Pancreas (tissue), 10 donors: ENCODE results near the gene TRPV4. TPM values are rescaled to one million over a fixed set of nuclear protein-coding genes. Genes with fewer than 3 reads are reported as not detected.
A peak's percentile ranks its signal among the peaks of the same experiment; 100 is the strongest.

Experiments
- ATAC-seq, 4 donors: fragments of 200-7000 bp; cut with Tn5 transposase; one replicate each; pipeline versions ENCODE4 v1.8.0 to v1.9.1; 2020; ENCODE audit warnings: mild to moderate bottlenecking in 4 of 4, moderate library complexity in 4 of 4
- DNase-seq, 6 donors: peaks; one replicate each; pipeline ENCODE4 v3.0.0-alpha.2; 2020
- FAIRE-seq: peaks from 2 replicates; lab custom pipeline; 2012; peaks lifted over from hg19 to GRCh38; lab: Jason Lieb, UNC
- H3K27ac ChIP-seq, 4 donors: fragments of 200-600 bp; sonication (generic); 1 replicate in 3 of 4; 2 replicates in 1 of 4; pipeline versions ENCODE4 v1.5.0 to v1.8.0; 2020
- H3K27me3 ChIP-seq, 4 donors: fragments of 200-600 bp; one replicate each; pipeline ENCODE4 v1.8.0; 2021
- H3K36me3 ChIP-seq, 3 donors: fragments of 200-600 bp; sonication (generic) in 1 of 3; one replicate each; pipeline versions ENCODE4 v1.5.0 to v1.8.0; 2020 to 2021
- H3K4me1 ChIP-seq, 3 donors: fragments of 200-600 bp; one replicate each; pipeline ENCODE4 v1.8.0; 2021
- H3K4me3 ChIP-seq, 4 donors: fragments of 200-600 bp; sonication (generic) in 2 of 4; one replicate each; pipeline versions ENCODE4 v1.5.0 to v1.8.0; 2020 to 2021
- H3K9me3 ChIP-seq, 4 donors: fragments of 200-600 bp; one replicate each; pipeline ENCODE4 v1.8.0; 2021
- CTCF ChIP-seq, 4 donors: fragments of 200-600 bp; sonication (generic) in 3 of 4; IDR thresholded peaks; one replicate each; pipeline versions ENCODE4 v1.5.0 to v1.8.0; 2021; ENCODE audit warnings: antibody characterized with exemption in 4 of 4
- WGBS, 2 donors: extraction: QIAGEN DNeasy Blood & Tissue Kit; methylation state at CpG; one replicate each; pipeline ENCODE4 v1.1.7; 2013; 5-methylcytosine and 5-hydroxymethylcytosine counted together
- intact Hi-C, 3 donors: fragments of 100-400 bp; cut with DNase I; formaldehyde crosslinking; loops; one replicate each; pipeline versions ENCODE4 v1.11.1 to v1.14.2; 2022
- polyA plus RNA-seq, 2 donors: library from polyadenylated mRNA; stranded (reverse); fragments of 200-250 nt; gene quantifications; one replicate each; pipeline ENCODE4 v1.2.3, GENCODE V29; 2013
- total RNA-seq, 6 donors: library from RNA; stranded (reverse); fragmentation: NEBNext Ultra II Directional in 4 of 6; extraction: Animal tissue kit (Norgen Biotek cat#: 25700) in 4 of 6; gene quantifications; one replicate each; pipeline versions ENCODE4 v1.2.1 to v1.2.4, GENCODE V29; 2021 to 2023
- donor health status: healthy with polysubstance abuse.
- donor health status: DM: no; HTN: no; CAD: no; lungs with moderate emphysema.
- donor health status: DM: no; HTN: no; CAD: no.
- donor health status: control.
- donor health status: control.
- donor health status: Bipolar disorder and iron deficiency.
- donor health status: DM: yes; HTN: yes; CAD: no.
- donor health status: DM: no; HTN: no; CAD: no.
- donor health status: DM: no; HTN: no; CAD: no.
- donor health status: DM: yes; HTN: yes; CAD: no.

TRPV4 gene
- total and polyA plus RNA-seq, 8 donors, result 1.9 to 4.9 (median 4.0) TPM

- Histone ChIP-seq H3K4me3 (no peak overlapping the region), H3K9me3 (no peaks in the 10 kb centered on the region), H3K27ac (no peak overlapping the region), H3K4me1 (no peaks in the 10 kb centered on the region), H3K36me3 (no peaks in the 10 kb centered on the region), H3K27me3 (no peaks in the 10 kb centered on the region)
- intact Hi-C loops, result no loop called here
- no peak for DNase-seq
- FAIRE-seq, result no peak
- ATAC-seq, result no peak
- 91 to 94% methylated on average over 15 of the region's 15 CpGs for WGBS, 2 donors
- TF ChIP-seq CTCF (IDR thresholded peaks at IDR 0.05), result no peak
Observed at GRCh38 chr12:109802828-109803227, 30.4 kb downstream of the TRPV4 start.

- no peaks in the 10 kb centered on the region for H3K27me3 ChIP-seq
- H3K27ac ChIP-seq, result no peak overlapping the region
- no peak for TF ChIP-seq CTCF (IDR thresholded peaks at IDR 0.05)
- DNase-seq (no peak), FAIRE-seq (no peak), ATAC-seq (no peak)
- H3K4me1 ChIP-seq, result no peaks in the 10 kb centered on the region
- no peaks in the 10 kb centered on the region for H3K9me3 ChIP-seq
- no peak overlapping the region for H3K4me3 ChIP-seq
- intact Hi-C loops, result no loop called here
- 88 to 91% methylated on average over 13 of the region's 13 CpGs for WGBS, 2 donors
- H3K36me3 ChIP-seq, result no peaks in the 10 kb centered on the region
Observed at GRCh38 chr12:109800536-109800935, 32.7 kb downstream of the TRPV4 start.

GRCh38 chr12:109798691-109799090 lies 34.5 kb downstream of the TRPV4 start:
- Histone ChIP-seq H3K9me3 (no peaks in the 10 kb centered on the region), H3K27ac (no peak overlapping the region), H3K36me3 (no peaks in the 10 kb centered on the region), H3K27me3 (no peaks in the 10 kb centered on the region), H3K4me1 (no peaks in the 10 kb centered on the region), H3K4me3 (no peak overlapping the region)
- WGBS, 2 donors, result 91 to 92% methylated on average over 20 of the region's 20 CpGs
- FAIRE-seq (no peak), ATAC-seq (no peak), DNase-seq (peak in 1 of 6 donors; percentile 50)
- no peak for TF ChIP-seq CTCF (IDR thresholded peaks at IDR 0.05)
- intact Hi-C loops, result no loop called here

GRCh38 chr12:109797905-109798669 lies 35.1 kb downstream of the TRPV4 start:
- no peak for FAIRE-seq
- H3K36me3 ChIP-seq, result no peaks in the 10 kb centered on the region
- no peak for TF ChIP-seq CTCF (IDR thresholded peaks at IDR 0.05)
- ATAC-seq, result no peak
- no peaks in the 10 kb centered on the region for H3K9me3 ChIP-seq
- no peaks in the 10 kb centered on the region for H3K27me3 ChIP-seq
- H3K4me1 ChIP-seq, result no peaks in the 10 kb centered on the region
- 87 to 89% methylated on average over 19 of the region's 19 CpGs for WGBS, 2 donors
- no peak overlapping the region for H3K27ac ChIP-seq
- intact Hi-C loops, result no loop called here
- H3K4me3 ChIP-seq, result no peak overlapping the region
- peak in 1 of 6 donors; percentile 30 for DNase-seq

- Histone ChIP-seq H3K9me3 (no peaks in the 10 kb centered on the region), H3K36me3 (no peaks in the 10 kb centered on the region), H3K27ac (no peak overlapping the region), H3K4me3 (no peak overlapping the region), H3K27me3 (no peaks in the 10 kb centered on the region), H3K4me1 (no peaks in the 10 kb centered on the region)
- WGBS, 2 donors, result 74 to 83% methylated on average over 2 of the region's 2 CpGs
- intact Hi-C loops, result no loop called here
- FAIRE-seq, result no peak
- TF ChIP-seq CTCF (IDR thresholded peaks at IDR 0.05), result no peak
- no peak for ATAC-seq
- DNase-seq, result no peak
Observed at GRCh38 chr12:109796057-109796456, 37.1 kb downstream of the TRPV4 start.
